Activated CD4-positive, alpha-beta T cell treated with anti-CD3 and anti-CD28 coated beads, Interleukin-2, Interleukin-4, amounts not matched to agents 100 ng/mL and 50 ng/mL, durations not matched to agents 16 hours and 8 hours (primary cell): ENCODE measurements around the gene ADGRD1.
"Not testable (repeated sequence)": the region's sequence is repeated elsewhere in the genome, so short reads cannot be mapped to it uniquely, and the experiment has no call there.

Source experiments
- DNase-seq: peaks from one replicate; pipeline ENCODE4 v3.0.0-alpha.2; 2020; ENCODE audit warnings: low spot score

ADGRD1 gene

DNA sequence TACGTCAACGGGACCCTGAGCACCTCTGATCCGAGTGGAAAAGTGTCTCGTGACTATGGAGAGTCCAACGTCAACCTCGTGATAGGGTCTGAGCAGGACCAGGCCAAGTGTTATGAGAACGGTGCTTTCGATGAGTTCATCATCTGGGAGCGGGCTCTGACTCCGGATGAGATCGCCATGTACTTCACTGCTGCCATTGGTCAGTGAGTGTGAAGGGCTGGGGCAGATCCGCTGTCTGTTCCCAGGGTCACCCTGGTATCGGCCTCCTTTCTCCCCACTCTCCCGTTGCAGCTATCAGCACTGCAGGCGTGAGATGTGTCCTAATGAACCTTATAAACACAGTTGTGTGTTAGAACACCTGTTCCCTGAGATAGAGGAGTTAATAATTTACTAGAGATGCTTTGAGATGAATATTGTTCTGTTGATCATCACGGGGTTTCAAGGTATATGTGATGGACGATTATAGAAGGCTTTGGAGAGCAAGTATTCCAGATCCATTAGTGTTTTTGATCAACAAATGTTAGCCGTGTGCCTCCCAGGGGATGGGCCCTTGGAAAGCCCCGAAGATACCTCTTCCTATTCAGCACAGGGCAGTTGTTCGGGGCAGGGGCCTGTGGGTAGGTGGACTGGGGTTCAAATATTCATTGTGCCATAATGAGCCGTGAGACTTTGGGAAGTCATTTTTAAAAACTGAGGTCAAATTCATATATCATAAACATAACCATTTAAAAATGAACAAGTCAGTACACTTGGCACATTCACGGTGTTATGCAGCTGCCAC, 33.6 kb downstream of the ADGRD1 start:
- no peak for DNase-seq

DNA sequence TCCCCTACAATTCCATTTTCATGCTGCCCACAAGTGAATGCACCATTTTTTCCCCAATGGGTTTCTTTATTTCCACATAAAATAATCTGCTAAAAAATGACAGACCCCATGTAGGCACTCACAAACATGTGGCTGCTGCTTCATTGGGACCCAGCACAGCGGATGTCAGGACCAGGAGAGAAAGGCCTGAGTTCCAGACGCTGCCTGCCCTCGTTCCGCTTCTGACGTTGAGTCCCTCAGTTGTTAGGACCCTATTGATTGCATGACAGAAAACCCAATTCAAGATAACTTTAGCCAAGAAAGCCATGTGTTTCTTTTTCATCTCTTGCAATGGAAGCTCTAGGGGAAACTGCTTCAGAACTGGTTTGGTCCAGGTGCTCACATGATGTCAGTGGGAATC, 34.6 kb downstream of the ADGRD1 start:
- no peak for DNase-seq

DNA sequence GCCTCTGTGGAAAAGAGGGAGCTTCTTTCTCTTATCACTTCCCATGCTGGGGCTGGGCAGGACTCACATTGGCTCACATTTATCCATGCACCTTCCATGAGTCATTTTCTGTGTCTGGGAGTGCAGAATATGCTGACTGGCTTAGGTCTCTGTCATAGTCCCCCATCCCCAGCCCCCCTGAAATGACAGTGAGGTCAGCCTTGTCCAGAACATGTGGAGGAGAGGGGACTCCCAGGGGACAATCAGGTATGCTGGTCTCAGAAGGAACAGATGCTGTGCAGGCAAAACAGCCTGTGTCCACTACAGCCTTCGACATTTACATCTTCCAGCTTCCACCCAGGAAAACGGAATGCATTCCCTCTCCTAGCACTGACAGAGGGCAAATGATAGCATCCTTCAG, 35.0 kb downstream of the ADGRD1 start:
- DNase-seq: no peak

DNA sequence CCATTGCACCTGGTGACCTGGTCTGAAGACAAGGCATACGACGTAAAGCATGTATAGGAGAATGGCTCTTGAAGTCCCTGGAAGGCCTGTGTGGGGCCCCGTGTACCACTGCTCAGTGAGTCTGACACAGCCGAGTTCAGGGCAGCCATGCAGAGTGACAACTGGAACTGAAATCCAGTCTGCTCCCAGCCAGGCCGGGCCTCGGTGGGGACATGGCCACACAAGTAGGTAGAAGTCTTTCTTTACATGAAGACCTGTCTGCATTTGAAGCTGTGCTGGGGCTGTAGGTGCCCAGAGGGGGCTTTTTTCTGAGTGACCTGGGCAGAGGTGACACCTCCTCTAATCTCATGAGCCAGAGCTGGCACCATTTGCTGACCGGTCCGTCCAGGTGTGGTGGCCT, 35.7 kb downstream of the ADGRD1 start:
- DNase-seq: no peak

DNA sequence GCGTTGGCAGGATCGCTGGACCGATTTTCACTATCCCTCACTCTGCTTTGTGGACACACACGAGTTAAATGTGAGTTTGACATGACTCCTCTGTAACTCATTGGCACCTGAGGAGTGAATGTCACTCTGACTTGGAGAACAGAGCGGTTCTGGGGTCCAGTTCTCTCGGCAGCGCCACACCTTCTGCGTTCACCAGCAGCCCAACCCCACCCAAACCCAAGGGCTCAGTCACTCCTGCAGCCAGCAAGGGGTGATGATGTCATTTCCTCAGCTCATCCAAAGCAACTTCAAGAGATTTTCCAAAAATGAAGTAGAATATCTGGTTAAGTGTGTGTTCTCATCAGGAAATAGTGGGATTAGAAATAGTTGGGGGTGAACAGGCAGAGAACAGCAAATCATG, 36.3 kb downstream of the ADGRD1 start:
- DNase-seq: no peak

DNA sequence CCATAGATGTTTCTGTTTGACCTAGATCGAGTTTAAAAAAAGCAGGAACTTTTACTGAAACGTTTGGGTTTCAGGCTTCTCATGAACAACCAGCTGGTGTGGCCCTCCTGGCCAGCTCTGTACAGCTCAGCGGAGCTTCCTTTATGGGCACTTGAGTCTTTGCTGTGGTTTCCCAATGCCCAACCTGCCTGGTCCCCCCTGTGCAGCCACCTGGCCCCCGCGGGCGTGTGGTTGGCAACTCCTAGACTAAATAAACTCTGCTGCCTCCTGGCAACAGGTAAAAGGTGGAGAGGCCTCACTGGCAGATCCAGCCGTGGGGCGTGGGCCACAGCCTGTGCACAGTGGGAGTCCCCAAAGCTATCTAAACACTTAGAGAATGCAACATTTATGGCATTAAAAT, 38.7 kb downstream of the ADGRD1 start:
- no peak for DNase-seq

DNA sequence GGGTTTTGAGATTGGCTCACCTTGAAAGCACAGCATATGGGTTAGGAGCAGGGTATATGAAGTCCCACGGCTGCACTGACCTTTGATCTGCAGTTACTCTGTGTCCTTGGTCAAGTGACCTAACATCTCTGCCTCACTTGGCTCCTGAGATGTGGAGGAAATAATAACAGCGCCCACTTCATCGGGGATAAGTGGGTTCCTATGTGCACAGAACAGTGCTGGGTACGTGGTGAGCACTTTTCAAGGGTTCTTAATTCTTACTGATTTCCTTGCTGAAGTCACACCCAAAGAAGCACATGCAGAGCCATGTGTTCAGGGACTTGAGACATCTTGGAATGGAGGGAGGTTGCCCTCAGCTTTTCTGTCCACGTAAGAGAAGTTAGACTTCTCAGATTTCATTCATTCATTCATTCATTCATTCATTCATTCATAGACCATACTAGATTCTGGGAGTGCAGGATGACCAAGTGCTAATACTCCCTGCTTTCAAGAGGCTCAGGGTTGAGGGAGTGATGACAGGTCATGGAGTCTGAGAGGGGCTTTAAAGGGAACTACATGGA, 39.4 kb downstream of the ADGRD1 start:
- no peak for DNase-seq

DNA sequence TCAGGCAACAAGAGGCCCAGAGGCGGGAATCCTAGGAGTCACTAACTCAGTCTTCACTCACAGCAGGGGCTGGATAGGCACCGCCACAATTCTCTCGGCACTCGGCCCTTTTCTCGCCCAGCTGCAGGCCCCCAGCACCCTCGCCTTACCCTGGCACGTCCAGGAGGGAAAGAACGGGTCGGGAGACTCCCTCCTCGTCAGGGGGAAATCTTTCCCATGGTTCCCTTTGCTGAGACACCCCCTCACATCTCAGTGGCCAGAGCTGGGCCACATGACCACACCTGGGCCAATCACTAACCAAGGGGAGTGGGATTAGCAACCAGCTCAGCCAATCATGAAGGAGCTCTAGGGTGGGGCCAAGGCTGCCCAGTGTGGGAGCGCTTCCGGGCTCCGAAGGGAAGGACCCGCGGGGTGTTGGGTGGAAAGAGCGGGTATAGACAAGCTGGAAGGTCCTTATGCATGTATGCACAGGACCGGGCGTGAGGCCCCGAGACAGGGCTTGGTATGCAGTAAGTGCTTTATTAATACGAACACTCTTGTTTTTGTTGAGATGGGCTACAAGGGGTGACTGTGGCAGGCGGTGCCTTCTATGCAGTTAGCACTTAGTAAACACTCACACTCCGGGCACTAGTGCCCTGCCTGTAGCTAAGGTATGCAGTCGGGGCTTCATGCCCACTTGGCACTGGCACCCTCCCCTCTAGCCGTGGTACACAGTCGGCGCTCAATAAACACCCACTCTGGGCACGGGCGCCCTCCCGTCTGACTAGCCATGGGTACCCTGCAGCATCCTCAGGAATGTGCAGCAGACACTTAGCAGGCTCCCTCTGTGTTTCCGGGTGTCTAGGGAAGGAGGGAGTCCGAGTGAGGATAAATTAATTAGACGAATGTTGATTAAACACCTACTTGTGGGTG, 40.3 kb downstream of the ADGRD1 start:
- DNase-seq: no peak

DNA sequence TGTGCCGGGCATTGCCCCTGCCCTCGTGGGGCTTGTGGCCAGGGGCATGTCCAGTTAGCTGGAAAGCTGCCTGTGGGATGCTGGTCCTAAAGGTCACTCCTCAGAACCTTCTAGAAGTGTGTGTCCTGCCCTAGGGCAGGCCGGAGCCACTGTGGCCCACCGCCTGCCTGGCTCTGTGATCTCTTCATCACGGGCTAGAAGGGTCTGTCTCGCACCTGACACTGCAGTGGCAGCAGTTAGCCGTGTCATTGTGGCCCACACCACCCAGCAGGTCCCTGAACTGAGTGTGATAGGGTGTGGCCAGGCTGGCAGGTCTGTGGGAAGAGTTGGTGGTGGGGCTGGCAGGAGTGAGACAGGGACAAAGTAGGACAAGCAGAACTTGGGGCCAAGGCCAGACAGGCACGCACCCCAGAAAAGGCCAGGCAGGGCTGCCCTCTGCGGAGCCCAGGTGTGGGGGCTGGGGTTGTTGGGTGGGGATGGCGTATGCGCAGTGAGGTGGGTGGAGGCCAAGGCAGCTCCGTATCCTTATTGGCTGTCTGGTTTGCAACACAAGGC, 41.2 kb downstream of the ADGRD1 start:
- DNase-seq: no peak

DNA sequence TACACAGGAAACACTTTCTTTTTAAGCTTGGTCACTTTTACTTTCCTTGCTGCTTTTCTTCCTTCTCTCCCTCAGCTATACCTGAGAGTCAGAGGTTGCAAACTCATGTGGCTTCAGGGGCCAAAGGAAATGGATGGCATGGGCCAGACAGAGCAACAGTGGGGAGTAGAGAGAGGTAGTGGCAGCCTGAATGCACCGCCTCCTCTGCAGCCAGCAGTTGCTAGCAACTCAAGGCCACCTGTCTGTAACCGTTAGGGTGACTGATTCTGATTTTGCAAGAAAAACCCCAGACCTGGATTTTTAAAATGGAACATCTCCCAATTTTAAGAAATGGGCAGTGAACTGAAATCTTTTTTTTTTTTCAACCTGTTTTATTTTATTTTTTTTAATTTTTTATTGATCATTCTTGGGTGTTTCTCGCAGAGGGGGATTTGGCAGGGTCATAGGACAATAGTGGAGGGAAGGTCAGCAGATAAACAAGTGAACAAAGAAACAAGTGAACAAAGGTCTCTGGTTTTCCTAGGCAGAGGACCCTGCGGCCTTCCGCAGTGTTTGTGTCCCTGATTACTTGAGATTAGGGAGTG, 41.8 kb downstream of the ADGRD1 start:
- not testable (repeated sequence) for DNase-seq

DNA sequence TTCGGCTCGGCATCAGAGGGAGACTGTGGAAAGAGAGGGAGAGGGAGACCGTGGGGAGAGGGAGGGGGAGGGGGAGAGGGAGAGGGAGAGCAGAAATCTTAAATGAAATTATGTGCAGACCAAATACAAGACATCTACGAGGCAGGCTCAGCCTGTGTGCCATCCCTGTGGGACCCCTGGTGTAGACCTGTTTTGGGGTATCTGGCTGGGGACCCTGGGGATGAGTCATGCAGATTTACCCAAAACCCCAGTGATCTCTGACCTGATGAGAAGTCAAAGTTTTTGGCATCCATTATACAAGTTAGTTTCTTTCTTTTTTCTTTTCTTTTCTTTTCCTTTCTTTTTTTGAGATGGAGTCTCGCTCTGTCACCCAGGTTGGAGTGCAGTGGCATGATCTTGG, 44.4 kb downstream of the ADGRD1 start:
- no peak for DNase-seq

DNA sequence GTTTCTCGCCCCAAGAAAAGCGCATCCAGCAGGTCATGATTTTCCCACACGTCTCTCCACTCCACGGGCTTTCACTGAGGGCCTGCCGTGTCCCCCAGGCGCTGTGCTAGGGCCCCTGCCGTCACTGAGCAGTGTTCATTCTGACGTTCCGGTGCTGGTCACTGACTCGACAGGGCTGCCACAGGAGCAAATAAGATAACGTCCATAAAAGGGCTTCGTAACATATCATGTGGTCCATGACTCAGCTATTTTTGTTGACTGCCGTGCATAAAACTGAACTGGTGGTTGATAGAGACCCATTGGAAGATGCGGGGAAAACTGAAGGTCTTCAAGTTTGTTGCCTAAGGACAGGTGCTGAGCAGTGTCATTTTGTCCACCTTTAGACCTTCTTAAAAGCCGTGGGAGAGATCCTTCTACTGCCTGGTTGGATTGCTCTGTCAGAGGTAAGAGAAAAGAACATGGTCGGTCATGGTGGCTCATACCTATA, 46.3 kb downstream of the ADGRD1 start:
- no peak for DNase-seq

DNA sequence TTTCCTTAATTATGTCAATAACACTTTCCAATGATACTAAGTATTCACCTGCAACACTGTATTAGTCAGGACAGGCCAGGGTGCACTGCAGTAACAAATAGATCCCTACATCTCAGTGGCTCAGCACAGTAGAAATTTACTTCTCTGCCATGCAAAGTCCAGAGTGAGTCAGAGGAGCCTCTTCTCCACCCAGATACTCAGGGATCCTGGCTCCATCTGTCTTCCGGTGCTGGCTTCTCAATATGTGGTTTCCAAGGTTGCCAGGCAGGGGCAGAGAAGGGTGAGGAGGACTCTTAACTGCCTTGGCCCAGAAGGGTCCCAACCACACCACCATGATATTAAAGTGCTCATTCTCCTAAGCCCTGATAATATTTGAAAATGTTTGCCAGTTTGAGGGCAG, 47.8 kb downstream of the ADGRD1 start:
- no peak for DNase-seq

DNA sequence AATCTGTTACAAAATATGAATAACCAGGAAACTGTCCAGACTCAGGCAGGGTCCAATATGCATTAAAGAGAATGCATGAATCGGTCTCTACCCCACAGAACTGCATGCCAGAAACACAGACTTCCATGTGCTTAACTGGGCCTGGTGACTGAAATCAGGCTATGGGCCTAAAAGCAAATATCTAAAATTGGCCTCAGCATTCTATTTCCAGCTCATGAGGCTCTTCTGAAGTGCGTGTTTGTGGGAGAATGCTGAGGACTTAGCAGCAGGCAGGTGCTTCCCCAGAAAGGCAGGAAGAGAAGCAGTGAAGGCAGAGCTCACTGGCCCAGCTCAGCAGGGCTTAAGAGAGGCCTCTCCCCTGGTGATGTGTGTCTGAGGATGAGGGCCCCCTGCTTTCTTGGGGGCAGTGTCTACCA, 48.5 kb downstream of the ADGRD1 start:
- no peak for DNase-seq

DNA sequence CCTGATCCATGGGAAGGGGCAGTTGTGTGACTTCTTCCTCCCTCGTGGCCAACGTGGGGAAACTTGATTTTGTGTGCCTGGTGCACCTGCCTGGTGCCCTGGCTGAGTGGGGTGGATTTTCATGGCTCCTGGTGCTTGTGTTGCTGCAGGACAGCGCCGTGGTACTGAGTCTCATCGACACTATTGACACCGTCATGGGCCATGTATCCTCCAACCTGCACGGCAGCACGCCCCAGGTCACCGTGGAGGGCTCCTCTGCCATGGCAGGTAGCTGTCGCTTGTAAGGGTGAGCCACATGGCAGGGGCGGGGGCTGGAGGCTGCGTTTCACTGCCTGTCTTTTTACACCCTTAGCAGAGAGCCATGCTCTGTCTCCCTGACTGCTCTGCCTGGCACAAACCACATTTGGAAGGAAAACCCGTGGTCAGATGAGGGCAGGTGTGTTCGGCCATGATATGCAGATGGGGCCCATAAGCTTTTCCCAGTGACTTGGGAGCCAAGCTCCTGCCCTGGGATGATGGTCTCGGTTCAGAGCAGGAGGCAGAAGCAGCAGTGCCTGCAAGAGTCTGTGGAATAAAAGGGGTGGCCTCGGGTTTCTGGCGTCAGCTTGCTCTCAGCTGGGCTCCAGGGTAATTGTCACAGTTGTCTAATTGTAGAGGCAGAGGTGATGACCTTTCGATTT, 49.5 kb downstream of the ADGRD1 start:
- DNase-seq: no peak

DNA sequence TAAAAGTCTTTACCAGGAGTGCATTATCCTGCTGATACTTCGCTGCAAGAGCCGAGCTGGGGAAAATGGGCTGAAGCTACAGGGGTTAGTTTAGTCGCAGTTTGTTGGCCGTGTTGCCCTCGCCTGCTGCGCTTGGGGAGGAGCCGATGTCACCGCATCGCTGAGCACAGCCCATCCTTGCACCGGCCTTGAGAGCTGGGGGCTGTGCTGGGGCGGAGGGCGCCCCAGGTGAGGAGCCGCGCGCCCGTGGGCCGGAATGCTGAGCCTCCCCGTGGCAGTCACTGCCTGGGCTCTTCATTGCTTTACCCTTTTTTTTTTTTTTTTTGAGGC, 50.0 kb downstream of the ADGRD1 start:
- no peak for DNase-seq

DNA sequence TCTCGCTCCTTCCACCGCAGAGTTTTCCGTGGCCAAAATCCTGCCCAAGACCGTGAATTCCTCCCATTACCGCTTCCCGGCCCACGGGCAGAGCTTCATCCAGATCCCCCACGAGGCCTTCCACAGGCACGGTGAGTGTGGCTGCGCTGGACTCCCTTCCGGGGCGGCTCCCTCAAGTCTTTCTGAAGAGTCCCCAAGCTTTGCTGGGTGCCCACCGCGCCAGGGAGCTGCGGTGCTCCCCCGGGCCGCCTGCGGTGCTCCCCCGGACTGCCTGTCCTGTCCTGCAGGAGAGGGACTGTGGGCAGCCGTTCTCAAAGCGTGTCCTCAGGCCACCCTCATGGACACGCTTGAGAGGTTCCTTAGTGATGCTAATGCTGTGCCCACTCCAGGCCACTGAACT, 50.5 kb downstream of the ADGRD1 start:
- no peak for DNase-seq

DNA sequence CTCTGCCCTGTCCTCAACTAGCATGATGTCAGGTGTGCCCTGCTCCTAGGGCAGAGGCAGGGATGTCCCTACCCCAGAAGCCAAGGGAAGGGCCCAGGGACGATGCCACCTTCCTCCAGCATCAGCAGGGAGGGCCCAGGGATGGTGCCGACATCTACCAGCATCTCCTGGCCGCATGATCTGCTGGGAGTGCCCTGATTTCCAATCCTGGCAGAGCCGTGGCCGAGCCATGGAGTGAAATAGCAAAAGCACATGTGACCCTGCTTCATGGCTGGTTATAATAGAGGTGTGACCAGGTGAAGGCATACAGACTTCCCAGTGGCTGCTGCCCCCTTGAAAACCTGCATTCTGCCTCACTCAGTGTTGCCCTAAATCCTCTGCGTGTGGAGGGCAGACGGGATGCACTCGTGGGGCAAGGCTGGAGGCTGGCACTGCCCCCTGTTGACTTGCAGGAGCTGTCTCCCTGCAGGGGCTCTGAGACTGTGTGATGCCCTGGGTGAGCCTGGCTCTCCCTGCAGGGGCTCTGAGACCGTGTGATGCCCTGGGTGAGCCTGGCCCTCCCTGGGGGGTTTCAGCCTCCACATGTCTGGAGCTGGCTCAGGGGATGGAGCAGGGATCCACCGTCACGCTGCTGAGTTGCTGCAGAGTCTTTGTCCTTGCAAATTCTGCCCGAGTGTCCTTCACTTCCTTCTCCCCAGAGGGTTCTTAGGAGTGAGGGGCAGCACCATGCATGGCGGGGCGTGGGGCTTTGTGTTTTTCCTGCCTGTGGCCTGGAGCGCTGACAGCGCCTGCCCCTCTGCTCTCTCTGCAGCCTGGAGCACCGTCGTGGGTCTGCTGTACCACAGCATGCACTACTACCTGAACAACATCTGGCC, 51.7 kb downstream of the ADGRD1 start:
- no peak for DNase-seq

DNA sequence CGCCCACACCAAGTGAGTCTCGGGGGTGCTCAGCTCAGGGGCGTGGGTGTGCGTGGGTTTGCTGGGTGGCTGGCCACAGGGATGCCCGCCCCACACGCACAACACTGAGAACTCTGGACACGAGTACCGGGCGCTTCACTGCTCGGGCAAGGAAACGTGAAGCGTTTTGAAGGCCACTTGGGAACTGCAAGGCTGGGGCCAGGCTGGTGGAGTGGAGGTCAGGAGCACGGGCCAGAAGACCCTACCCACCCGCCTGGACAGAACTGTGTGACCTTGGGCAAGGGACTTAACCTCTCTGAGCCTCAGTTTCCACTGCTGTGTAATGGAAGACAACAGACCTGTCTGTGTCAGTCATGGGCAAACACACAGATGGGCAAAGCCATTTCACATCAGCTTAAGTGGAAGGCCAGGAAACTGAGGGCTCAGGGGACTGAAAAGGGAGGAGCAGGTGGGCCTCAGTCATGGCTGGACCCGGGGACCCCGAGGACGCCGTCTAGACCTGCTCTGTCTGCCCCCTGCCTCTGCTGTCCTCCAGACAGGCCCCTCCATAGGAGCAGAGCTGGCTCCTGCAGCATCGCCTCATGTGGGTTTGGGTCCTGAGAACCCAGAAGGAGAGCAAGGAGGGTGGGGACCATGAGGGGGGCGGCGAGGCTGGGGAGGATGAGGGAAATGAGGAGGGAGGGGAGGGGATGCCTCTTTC, 52.5 kb downstream of the ADGRD1 start:
- no peak for DNase-seq
